Activated CD4-positive, alpha-beta T cell treated with anti-CD3 and anti-CD28 coated beads for 48 hours (primary cell): ENCODE results near the gene ZNF385C.

Source experiments
- DNase-seq: peaks from one replicate; pipeline ENCODE4 v3.0.0-alpha.2; 2020

Gene ZNF385C

DNA sequence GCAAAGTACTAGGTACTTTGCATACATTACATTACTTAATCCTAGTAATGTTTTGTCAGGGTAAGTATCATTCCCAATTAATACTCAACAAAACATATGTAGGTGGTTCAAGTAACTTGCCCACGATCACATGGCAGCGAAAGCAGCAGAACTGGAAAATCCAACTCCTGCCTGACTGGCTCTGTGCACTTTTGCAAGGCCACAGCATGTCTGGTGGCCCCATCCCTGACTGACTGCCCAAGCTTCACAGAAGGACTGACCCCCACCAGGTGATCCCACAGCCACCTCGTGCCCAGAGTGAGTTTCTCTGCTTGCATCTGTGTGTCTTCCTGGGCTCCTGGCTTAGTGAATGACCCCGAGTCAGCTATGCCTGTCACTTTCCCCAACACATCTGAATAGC lies 120.3 kb downstream of the ZNF385C start:
- DNase-seq: no peak

GRCh38 chr17:41976142-41976768 lies 122.0 kb downstream of the ZNF385C start:
- no peak for DNase-seq
